GM20431 (cell line): Measurements from ENCODE around the gene CLCA4.
"Not testable (repeated sequence)": the region's sequence is repeated elsewhere in the genome, so short reads cannot be mapped to it uniquely, and the experiment has no call there.

Experiments used
- in situ Hi-C: fragments of 300-500 bp; cut with MseI, MboI; formaldehyde crosslinking; loops from one replicate; pipeline ENCODE4 v1.15.0; 2020; ENCODE audit warnings: low sequenced_read_pairs; ENCODE audit not compliant: unreplicated experiment

CLCA4 gene

GRCh38 chr1:86606080-86606479 is 59.2 kb downstream of the CLCA4 start:
- in situ Hi-C loops = not testable (repeated sequence)

DNA sequence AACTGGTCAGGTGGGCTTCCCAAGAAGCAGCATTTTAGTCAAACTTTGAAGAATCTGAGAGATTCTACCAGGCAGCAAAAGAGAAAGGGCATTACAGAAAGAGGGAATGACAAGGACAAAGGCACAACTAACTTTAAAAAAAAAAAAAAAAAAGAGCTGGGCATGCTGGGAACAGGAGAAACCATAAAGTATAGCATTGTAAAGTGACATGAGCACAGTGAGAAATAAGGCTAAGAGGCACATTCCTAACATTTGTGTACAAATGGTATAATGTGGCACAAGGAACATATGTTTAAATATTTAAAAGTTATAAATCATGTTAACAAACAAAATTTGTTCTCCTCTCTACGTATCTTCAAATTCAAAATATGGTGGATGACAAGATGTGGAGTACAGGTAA is 69.6 kb downstream of the CLCA4 start:
- in situ Hi-C loops = no loop called here

DNA sequence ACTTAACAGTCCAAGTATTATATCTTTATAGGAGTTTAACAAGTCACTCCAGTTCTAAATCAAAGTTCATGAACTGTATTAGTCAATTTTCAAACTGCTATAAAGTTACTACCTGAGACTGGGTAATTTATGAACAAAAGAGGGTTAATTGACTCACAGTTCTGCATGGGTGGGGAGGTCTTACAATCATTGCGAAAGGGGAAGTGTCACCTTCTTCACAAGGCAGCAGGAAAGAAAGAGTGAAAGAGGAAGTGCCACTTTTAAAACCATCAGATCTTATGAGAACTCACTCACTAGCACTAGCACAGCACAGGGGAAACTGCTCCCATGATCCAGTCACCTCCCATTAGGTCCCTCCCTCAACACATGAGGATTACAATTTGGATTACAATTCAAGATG is 70.0 kb downstream of the CLCA4 start:
- in situ Hi-C loops = no loop called here

GRCh38 chr1:86618358-86618757 is 71.5 kb downstream of the CLCA4 start:
- in situ Hi-C loops = no loop called here

GRCh38 chr1:86619313-86619712 is 72.4 kb downstream of the CLCA4 start:
- in situ Hi-C loops = no loop called here

GRCh38 chr1:86621286-86621685 is 74.4 kb downstream of the CLCA4 start:
- in situ Hi-C loops = no loop called here
